Smooth muscle cell (in vitro differentiated cells): ENCODE results near the gene CER1. TPM values are rescaled to one million over a fixed set of nuclear protein-coding genes. Genes with fewer than 3 reads are reported as not detected.

ENCODE experiments used
- DNase-seq: peaks from one replicate; lab custom pipeline; 2025; ENCODE audit not compliant: unreplicated experiment; lab: John Stamatoyannopoulos, UW
- H2AFZ ChIP-seq: fragments of 200-600 bp; sonication (generic); 2 replicates; pipeline ENCODE4 v1.6.0; 2016; ENCODE audit warnings: antibody characterized with exemption, low read depth, mild to moderate bottlenecking
- H3F3A ChIP-seq: fragments of 200-600 bp; sonication (generic); 2 replicates; pipeline ENCODE4 v1.6.0; 2017; ENCODE audit warnings: antibody characterized with exemption, low read depth
- H3K27ac ChIP-seq: fragments of 200-600 bp; sonication (generic); 2 replicates; pipeline ENCODE4 v1.5.1; 2016; ENCODE audit warnings: low read depth, mild to moderate bottlenecking
- H3K27me3 ChIP-seq: fragments of 200-600 bp; sonication (generic); 2 replicates; pipeline ENCODE4 v1.6.1; 2016; ENCODE audit warnings: low read depth, mild to moderate bottlenecking
- H3K36me3 ChIP-seq: fragments of 200-600 bp; sonication (generic); 2 replicates; pipeline ENCODE4 v1.5.1; 2016; ENCODE audit warnings: low read depth
- H3K4me1 ChIP-seq: fragments of 200-600 bp; sonication (generic); 2 replicates; pipeline ENCODE4 v1.5.1; 2016; ENCODE audit warnings: low read depth
- H3K4me2 ChIP-seq: fragments of 200-600 bp; sonication (generic); 2 replicates; pipeline ENCODE4 v1.6.0; 2016; ENCODE audit warnings: mild to moderate bottlenecking
- H3K4me3 ChIP-seq: fragments of 200-600 bp; sonication (generic); 2 replicates; pipeline ENCODE4 v1.5.1; 2016; ENCODE audit warnings: mild to moderate bottlenecking
- H3K79me2 ChIP-seq: fragments of 200-600 bp; sonication (generic); 2 replicates; pipeline ENCODE4 v1.6.0; 2016; ENCODE audit warnings: low read depth, mild to moderate bottlenecking
- H3K9ac ChIP-seq: fragments of 200-600 bp; sonication (generic); 2 replicates; pipeline ENCODE4 v1.6.0; 2016; ENCODE audit warnings: low read depth
- H3K9me3 ChIP-seq: fragments of 200-600 bp; sonication (generic); replicated peaks from 2 replicates; pipeline ENCODE4 v1.5.1; 2016; ENCODE audit warnings: low read depth
- H4K20me1 ChIP-seq: fragments of 200-600 bp; sonication (generic); 2 replicates; pipeline ENCODE4 v1.6.0; 2016; ENCODE audit warnings: low read depth
- CTCF ChIP-seq: fragments of 200-600 bp; sonication (generic); IDR thresholded peaks from 2 replicates; pipeline ENCODE4 v1.5.1; 2017; ENCODE audit warnings: borderline replicate concordance, mild to moderate bottlenecking, antibody characterized with exemption; ENCODE audit not compliant: insufficient read depth, poor library complexity, severe bottlenecking
- WGBS: methylation state at CpG from one replicate; pipeline ENCODE4 v1.1.7; 2016; ENCODE audit warnings: low lambda C conversion rate; 5-methylcytosine and 5-hydroxymethylcytosine counted together
- polyA plus RNA-seq: library from polyadenylated mRNA; unstranded; fragments of >200 nt; fragmentation: Nextera tagmentation; extraction: Ambion mirVana; gene quantifications from 2 replicates; pipeline ENCODE4 v1.2.1, GENCODE V29; 2016
- total RNA-seq: library from RNA; depleted of rRNA; stranded (reverse); fragments of >200 nt; gene quantifications from 2 replicates; pipeline ENCODE4 v1.2.3, GENCODE V29; 2014

CER1 gene
- total and polyA plus RNA-seq, 2 experiments from 2014 or later: 1.6 TPM; not detected in 1

- no peaks in the 10 kb centered on the region for H3K4me1 ChIP-seq
- no peak overlapping the region for H3K4me3 ChIP-seq
- no peak for DNase-seq
- no peaks in the 10 kb centered on the region for H3K9me3 ChIP-seq
- H3K36me3 ChIP-seq: peaks cover 4% of the 10 kb centered on the region
- H3K9ac ChIP-seq: no peak overlapping the region
- H3F3A ChIP-seq: no peaks in the 10 kb centered on the region
- H3K27me3 ChIP-seq: no peaks in the 10 kb centered on the region
- no peak overlapping the region for H2AFZ ChIP-seq
- H3K27ac ChIP-seq: no peak overlapping the region
- no peaks in the 10 kb centered on the region for H3K79me2 ChIP-seq
- H4K20me1 ChIP-seq: no peaks in the 10 kb centered on the region
- TF ChIP-seq CTCF: no peak
- H3K4me2 ChIP-seq: no peak overlapping the region
- WGBS: 78% methylated on average over 9 of the region's 9 CpGs
Observed at GRCh38 chr9:14749741-14750211, 27.2 kb upstream of the CER1 start.

- Histone ChIP-seq H3K36me3 (peaks cover 4% of the 10 kb centered on the region), H3K27me3 (no peaks in the 10 kb centered on the region), H3K4me3 (no peak overlapping the region), H3K9ac (no peak overlapping the region), H3K4me1 (no peaks in the 10 kb centered on the region), H3K9me3 (no peaks in the 10 kb centered on the region), H3F3A (no peaks in the 10 kb centered on the region), H3K27ac (no peak overlapping the region), H3K4me2 (no peak overlapping the region), H2AFZ (no peak overlapping the region), H3K79me2 (no peaks in the 10 kb centered on the region), H4K20me1 (no peaks in the 10 kb centered on the region)
- 88% methylated on average over 3 of the region's 3 CpGs for WGBS
- TF ChIP-seq CTCF: no peak
- DNase-seq: no peak
Observed at GRCh38 chr9:14748373-14748772, 25.8 kb upstream of the CER1 start.

- Histone ChIP-seq H3K4me1 (no peaks in the 10 kb centered on the region), H3K27ac (peak overlapping the region; percentile 20), H3K27me3 (no peaks in the 10 kb centered on the region), H4K20me1 (no peaks in the 10 kb centered on the region), H3K9me3 (no peaks in the 10 kb centered on the region), H2AFZ (no peak overlapping the region), H3F3A (no peaks in the 10 kb centered on the region), H3K4me2 (no peak overlapping the region), H3K36me3 (peaks cover 4% of the 10 kb centered on the region), H3K4me3 (no peak overlapping the region), H3K79me2 (no peaks in the 10 kb centered on the region), H3K9ac (no peak overlapping the region)
- TF ChIP-seq CTCF: no peak
- no peak for DNase-seq
Observed at GRCh38 chr9:14747111-14747510, 24.6 kb upstream of the CER1 start.

GRCh38 chr9:14746626-14747025 lies 24.1 kb upstream of the CER1 start:
- no peaks in the 10 kb centered on the region for H3K4me1 ChIP-seq
- no peaks in the 10 kb centered on the region for H3F3A ChIP-seq
- no peak for TF ChIP-seq CTCF
- peak overlapping the region; percentile 20 for H3K27ac ChIP-seq
- H3K27me3 ChIP-seq: no peaks in the 10 kb centered on the region
- no peaks in the 10 kb centered on the region for H3K79me2 ChIP-seq
- peaks cover 4% of the 10 kb centered on the region for H3K36me3 ChIP-seq
- H3K9ac ChIP-seq: no peak overlapping the region
- H3K9me3 ChIP-seq: no peaks in the 10 kb centered on the region
- DNase-seq: no peak
- no peaks in the 10 kb centered on the region for H4K20me1 ChIP-seq
- WGBS: 92% methylated on average over 3 of the region's 3 CpGs
- no peak overlapping the region for H3K4me2 ChIP-seq
- H2AFZ ChIP-seq: no peak overlapping the region
- H3K4me3 ChIP-seq: no peak overlapping the region
